Measurements from ENCODE around the gene CREBRF. TPM values are rescaled to one million over a fixed set of nuclear protein-coding genes. Genes with fewer than 3 reads are reported as not detected.

CREBRF gene
- total and polyA plus RNA-seq, 2 donors (not counting 3 experiments of a cell fraction or from before 2014, with no cell fraction given) = 2.7 to 8.8 TPM

- no peak overlapping the region for H2AFZ ChIP-seq (ENCODE audit: low read depth, low read length)
- H3K79me2 ChIP-seq (ENCODE audit: control insufficient read depth, insufficient read depth, low read length) = no peaks in the 10 kb centered on the region
- peaks cover 4% of the 10 kb centered on the region for H3K9me1 ChIP-seq (replicated peaks; ENCODE audit: control insufficient read depth, extremely low read depth, insufficient read depth, low read length)
- H3K9me3 ChIP-seq (replicated peaks; ENCODE audit: control insufficient read depth, insufficient read depth, low read length) = no peaks in the 10 kb centered on the region
- H3K27me3 ChIP-seq (ENCODE audit: control insufficient read depth in 2 of 2, insufficient read depth in 2 of 2, low read length in 2 of 2) = no peaks in the 10 kb centered on the region
- H3K4me3 ChIP-seq (replicated peaks in 1 of 3; ENCODE audit: insufficient read depth in 1 of 3, low read depth in 1 of 3, low read length in 3 of 3) = no peak overlapping the region
- BruUV-seq (replicated peaks) = no TSS peak
- no peaks in the 10 kb centered on the region for H4K20me1 ChIP-seq (replicated peaks; ENCODE audit: control insufficient read depth, extremely low read depth, insufficient read depth, low read length)
- CTCF ChIA-PET = interaction anchor here (0.9 to 1.7 kb wide), 4 partner anchors 9 to 217 kb away, joined by 3 to 5 read pairs (median 4); no protein-coding TSS in a partner anchor
- dilution Hi-C loops (cut with MboI; ENCODE audit: extremely low pct_ligation_motif_present, low sequenced_read_pairs) (no loop called here), intact Hi-C loops (cut with micrococcal nuclease) (no loop called here)
- no peaks in the 10 kb centered on the region for H3K4me1 ChIP-seq (ENCODE audit: control insufficient read depth, extremely low read depth, insufficient read depth, low read length)
- no peak overlapping the region for H3K27ac ChIP-seq (ENCODE audit: insufficient read depth, low read depth, low read length)
- H3K36me3 ChIP-seq (ENCODE audit: control insufficient read depth in 2 of 2, extremely low read depth in 1 of 2, insufficient read depth in 2 of 2, low read length in 2 of 2) = peaks cover 0 to 3% of the 10 kb centered on the region in 2 experiments
- no peak overlapping the region for H3K9ac ChIP-seq (replicated peaks; ENCODE audit: extremely low read depth, insufficient read depth, low read length)
- no peak for FAIRE-seq
- TF ChIP-seq, protein P1, sequence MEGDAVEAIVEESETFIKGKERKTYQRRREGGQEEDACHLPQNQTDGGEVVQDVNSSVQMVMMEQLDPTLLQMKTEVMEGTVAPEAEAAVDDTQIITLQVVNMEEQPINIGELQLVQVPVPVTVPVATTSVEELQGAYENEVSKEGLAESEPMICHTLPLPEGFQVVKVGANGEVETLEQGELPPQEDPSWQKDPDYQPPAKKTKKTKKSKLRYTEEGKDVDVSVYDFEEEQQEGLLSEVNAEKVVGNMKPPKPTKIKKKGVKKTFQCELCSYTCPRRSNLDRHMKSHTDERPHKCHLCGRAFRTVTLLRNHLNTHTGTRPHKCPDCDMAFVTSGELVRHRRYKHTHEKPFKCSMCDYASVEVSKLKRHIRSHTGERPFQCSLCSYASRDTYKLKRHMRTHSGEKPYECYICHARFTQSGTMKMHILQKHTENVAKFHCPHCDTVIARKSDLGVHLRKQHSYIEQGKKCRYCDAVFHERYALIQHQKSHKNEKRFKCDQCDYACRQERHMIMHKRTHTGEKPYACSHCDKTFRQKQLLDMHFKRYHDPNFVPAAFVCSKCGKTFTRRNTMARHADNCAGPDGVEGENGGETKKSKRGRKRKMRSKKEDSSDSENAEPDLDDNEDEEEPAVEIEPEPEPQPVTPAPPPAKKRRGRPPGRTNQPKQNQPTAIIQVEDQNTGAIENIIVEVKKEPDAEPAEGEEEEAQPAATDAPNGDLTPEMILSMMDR (IDR thresholded peaks at IDR 0.05; ENCODE audit: extremely low read depth in 1 of 2, insufficient read depth in 1 of 2, low read depth in 1 of 2, low read length in 2 of 2) = no peak
- no peak for TF ChIP-seq GATA2 (IDR thresholded peaks at IDR 0.05; ENCODE audit: insufficient read depth, insufficient read length, low read depth, low read length)
- TF ChIP-seq JUN (IDR thresholded peaks at IDR 0.05; ENCODE audit: borderline replicate concordance, insufficient read depth, insufficient read length, low read depth) = no peak
- no peak for TF ChIP-seq EZH2 (IDR thresholded peaks at IDR 0.05; ENCODE audit: borderline replicate concordance, low read depth, low read length, severe bottlenecking)
- TF ChIP-seq FOS (IDR thresholded peaks at IDR 0.05; ENCODE audit: borderline replicate concordance, insufficient read depth, low read length) = peak; percentile 33
- TF ChIP-seq POLR2AphosphoS5 (IDR thresholded peaks at IDR 0.05; ENCODE audit: insufficient read depth, low read depth, low read length) = no peak
- peak; percentile 16 for DNase-seq (ENCODE audit: low read depth, low spot score)
- H3K4me2 ChIP-seq (ENCODE audit: insufficient read depth, low read length) = no peak overlapping the region
- POLR2A ChIA-PET = no interaction called here
Observed at GRCh38 chr5:173114536-173114935, 58.4 kb downstream of the CREBRF start.
